Mesodermal cell (in vitro differentiated cells): ENCODE results near the gene L3MBTL4.
A peak's percentile ranks its signal among the peaks of the same experiment; 100 is the strongest.

Source experiments
- H3K27ac ChIP-seq: 2 replicates; pipeline ENCODE4 v1.7.0; 2013; ENCODE audit warnings: mild to moderate bottlenecking, low read depth, low read length, moderate library complexity; ENCODE audit not compliant: severe bottlenecking
- H3K36me3 ChIP-seq: 2 replicates; pipeline ENCODE4 v1.7.1; 2013; ENCODE audit warnings: mild to moderate bottlenecking, low read length, moderate library complexity; ENCODE audit not compliant: control insufficient read depth, insufficient read depth
- H3K4me1 ChIP-seq: one replicate; pipeline ENCODE4 v1.7.1; 2013; ENCODE audit warnings: mild to moderate bottlenecking, low read length; ENCODE audit not compliant: insufficient read depth, control insufficient read depth, poor library complexity, severe bottlenecking
- H3K4me3 ChIP-seq: 2 replicates; pipeline ENCODE4 v1.7.0; 2013; ENCODE audit warnings: low read length, control low read depth, mild to moderate bottlenecking; ENCODE audit not compliant: insufficient read depth, poor library complexity, severe bottlenecking; ENCODE audit errors: extremely low read depth
- H3K9me3 ChIP-seq: 2 replicates; pipeline ENCODE4 v1.7.1; 2013; ENCODE audit warnings: mild to moderate bottlenecking, low read length, moderate library complexity; ENCODE audit not compliant: control insufficient read depth
- WGBS, 2 experiments: methylation state at CpG; one replicate each; pipeline ENCODE4 v1.1.5; 2013; ENCODE audit warnings: missing lambda C conversion rate in 2 of 2; ENCODE audit not compliant: insufficient coverage in 2 of 2; 5-methylcytosine and 5-hydroxymethylcytosine counted together

The L3MBTL4 gene

DNA sequence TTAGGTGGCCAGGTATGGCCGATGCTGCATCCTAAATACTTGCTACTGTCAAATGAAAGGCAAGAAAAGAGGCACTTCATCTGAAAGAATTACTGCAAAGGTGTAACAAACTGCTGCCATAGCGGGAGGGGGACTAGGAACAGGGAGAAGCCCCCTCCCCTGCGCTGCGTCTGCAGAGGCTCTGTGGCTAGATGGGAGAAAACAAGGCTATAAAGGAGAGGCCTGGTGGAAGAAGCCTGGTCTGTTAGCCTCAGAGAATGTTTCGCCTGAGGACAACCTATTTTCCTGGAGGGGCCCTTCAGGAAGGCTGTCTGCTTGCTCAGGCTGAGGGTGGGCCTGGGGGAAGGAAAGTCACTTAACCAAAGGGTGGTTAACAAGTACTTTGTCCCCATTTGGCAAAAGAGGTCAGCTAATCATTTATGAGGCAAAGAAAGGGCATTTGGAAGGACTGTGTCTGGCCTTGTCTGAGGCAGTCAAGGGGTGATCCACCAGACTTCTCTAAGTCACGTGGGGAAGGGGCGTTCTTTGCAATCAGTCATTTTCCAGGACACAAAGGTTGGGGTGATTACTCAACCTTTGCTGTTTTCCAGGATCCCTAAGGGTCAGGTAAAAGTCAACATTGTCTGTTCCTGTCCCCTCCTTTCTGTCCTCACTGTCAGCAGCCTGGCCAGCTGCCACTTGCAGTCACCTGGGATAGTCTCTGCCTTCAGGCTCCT lies 416.4 kb downstream of the L3MBTL4 start:
- Histone ChIP-seq H3K27ac (no peak overlapping the region), H3K36me3 (no peaks in the 10 kb centered on the region), H3K4me1 (no peaks in the 10 kb centered on the region), H3K9me3 (peaks cover 7% of the 10 kb centered on the region), H3K4me3 (no peak overlapping the region)
- WGBS, 2 experiments, result 77 to 79% methylated on average over 7 of the region's 7 CpGs

DNA sequence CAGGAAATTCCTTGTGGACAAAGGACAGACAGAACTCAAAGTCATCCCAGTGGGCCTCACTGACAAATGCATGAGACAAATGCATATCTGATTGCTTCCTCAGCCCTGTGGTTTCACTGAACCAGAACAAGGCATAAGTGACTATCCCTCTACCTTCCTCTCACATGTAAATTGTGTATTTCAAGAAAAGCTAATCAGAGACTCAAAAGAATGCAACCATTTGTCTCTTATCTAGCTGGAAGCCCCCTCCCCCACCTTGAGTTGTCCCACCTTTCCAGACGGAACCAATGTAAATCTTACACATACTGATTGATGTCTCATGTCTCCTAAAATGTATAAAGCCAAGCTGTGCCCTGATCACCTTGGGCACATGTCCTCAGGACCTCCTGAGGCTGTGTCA lies 417.4 kb downstream of the L3MBTL4 start:
- no peaks in the 10 kb centered on the region for H3K36me3 ChIP-seq
- H3K4me3 ChIP-seq, result no peak overlapping the region
- H3K4me1 ChIP-seq, result no peaks in the 10 kb centered on the region
- H3K9me3 ChIP-seq, result peaks cover 7% of the 10 kb centered on the region
- H3K27ac ChIP-seq, result no peak overlapping the region
- WGBS, 2 experiments, result 40 to 64% methylated on average over 1 of the region's 1 CpG

DNA sequence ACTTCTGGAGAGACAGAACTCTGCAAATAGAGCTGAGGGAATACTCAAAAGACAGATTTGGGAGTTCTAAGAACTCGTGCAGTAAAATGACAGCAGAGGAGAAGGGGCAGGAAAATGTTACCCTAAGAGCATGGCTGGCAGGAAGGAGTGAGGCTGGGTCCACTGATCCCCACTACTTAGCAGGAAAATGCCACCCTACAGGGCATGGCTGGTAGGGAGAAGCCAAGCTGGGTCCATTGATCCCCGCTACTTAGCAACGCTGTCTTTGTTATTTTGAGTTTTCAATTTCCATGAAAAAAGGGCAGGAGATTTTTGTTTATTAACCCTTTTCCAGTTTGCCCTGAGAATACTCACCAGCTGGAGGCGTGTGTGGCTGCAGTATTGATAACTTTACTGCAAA lies 419.1 kb downstream of the L3MBTL4 start:
- Histone ChIP-seq H3K9me3 (peaks cover 7% of the 10 kb centered on the region), H3K27ac (no peak overlapping the region), H3K4me1 (no peaks in the 10 kb centered on the region), H3K4me3 (no peak overlapping the region), H3K36me3 (no peaks in the 10 kb centered on the region)
- WGBS, 2 experiments, result 40 to 71% methylated on average over 1 to 2 of the region's 4 CpGs

DNA sequence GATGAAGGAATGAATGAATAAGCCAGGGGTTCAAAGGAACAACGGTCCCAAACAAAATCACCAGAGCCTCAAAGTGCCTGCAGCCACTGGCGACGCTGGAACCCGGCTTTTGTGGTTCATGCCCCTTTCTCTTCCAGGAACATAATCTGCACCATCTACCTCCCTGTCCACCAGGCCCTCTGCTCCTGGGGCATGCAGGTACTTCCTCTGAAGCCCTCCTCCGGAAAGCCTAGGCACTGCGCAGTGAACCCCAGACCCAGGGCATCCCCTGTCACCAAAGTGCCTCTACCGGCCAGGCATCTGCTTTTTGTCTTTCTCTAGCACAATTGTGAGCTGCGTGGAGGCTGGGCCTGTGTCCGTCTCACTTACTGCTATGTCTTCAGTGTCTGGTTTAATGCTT lies 420.8 kb downstream of the L3MBTL4 start:
- Histone ChIP-seq H3K4me3 (no peak overlapping the region), H3K4me1 (no peaks in the 10 kb centered on the region), H3K9me3 (no peaks in the 10 kb centered on the region), H3K36me3 (no peaks in the 10 kb centered on the region), H3K27ac (no peak overlapping the region)
- 89 to 98% methylated on average over 8 to 9 of the region's 9 CpGs for WGBS, 2 experiments

DNA sequence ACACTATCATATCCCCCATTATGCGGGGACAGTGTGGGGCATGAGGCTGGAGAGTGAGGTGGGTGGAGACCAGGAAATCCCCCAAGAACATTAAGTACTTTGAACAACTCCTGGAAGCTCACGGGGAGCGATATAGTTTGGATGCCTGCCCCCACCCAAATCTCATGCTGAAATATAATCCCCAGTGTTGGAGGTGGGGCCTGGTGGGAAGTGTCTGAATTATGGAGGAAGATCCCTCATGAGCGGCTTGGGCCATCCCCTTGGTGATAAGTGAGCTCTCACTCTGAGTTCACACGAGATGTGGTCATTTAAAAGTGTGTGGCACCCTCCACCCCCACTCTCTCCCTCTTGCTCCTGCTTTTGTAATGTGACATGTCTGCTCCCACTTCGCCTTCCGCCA lies 422.3 kb downstream of the L3MBTL4 start:
- no peak overlapping the region for H3K4me3 ChIP-seq
- 87 to 100% methylated on average over 3 of the region's 7 CpGs for WGBS, 2 experiments
- H3K9me3 ChIP-seq, result no peaks in the 10 kb centered on the region
- no peaks in the 10 kb centered on the region for H3K36me3 ChIP-seq
- no peak overlapping the region for H3K27ac ChIP-seq
- H3K4me1 ChIP-seq, result no peaks in the 10 kb centered on the region

DNA sequence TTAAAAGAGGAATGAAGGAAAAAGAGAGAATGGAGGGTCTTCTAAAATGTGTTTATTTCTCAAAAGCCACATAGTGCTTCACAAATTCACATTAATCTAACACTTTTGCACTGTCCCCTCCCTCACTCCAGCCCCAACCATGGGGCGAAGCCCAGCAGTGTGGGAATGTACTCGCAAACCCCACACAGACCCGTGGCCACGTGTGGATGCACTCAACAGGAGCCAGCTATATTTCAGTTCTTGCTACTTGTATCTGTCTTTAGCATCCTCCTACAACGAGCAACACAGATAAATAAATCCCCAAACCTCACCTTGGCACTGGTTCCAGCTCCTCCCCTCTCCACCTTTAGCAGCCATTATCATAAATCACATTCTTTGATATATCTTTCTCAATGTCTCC lies 427.5 kb downstream of the L3MBTL4 start:
- H3K4me3 ChIP-seq, result no peak overlapping the region
- no peak overlapping the region for H3K27ac ChIP-seq
- no peaks in the 10 kb centered on the region for H3K9me3 ChIP-seq
- H3K4me1 ChIP-seq, result peaks cover 8% of the 10 kb centered on the region
- 91 to 94% methylated on average over 4 to 5 of the region's 5 CpGs for WGBS, 2 experiments
- no peaks in the 10 kb centered on the region for H3K36me3 ChIP-seq

DNA sequence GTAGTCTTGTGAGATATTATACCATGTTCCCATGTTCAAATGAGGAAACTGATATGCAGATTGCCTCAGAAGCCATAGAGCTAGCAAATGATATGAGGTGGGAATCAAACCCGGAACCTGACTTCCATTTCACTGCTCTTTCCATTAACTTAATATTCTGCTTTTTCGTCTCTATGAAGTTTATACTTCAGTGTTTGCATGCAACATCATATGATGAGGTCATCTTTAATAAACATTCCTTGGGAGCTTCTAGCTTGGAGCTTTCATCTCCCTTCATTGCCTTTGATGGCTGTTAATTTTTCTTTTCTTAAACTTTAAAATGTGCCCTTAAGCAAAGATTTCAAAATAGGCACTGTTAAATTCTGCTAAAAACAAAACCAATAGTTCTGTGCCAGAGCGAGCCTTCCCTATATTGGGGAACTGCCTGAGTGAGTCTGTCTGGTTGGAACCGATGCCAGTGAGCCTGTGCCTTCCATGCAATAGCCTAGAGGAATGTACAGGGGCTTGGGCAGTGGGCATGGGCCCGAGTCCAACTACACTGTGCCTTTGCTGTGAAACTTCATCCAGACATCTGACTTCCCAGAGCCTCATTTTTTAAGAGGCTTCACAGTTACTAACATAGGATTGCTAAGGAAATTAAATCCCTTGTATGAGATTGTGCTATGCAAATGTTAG lies 428.3 kb downstream of the L3MBTL4 start:
- Histone ChIP-seq H3K4me3 (no peak overlapping the region), H3K9me3 (no peaks in the 10 kb centered on the region), H3K36me3 (no peaks in the 10 kb centered on the region), H3K4me1 (peaks cover 8% of the 10 kb centered on the region), H3K27ac (no peak overlapping the region)
- 86 to 88% methylated on average over 4 to 5 of the region's 5 CpGs for whole genome bisulfite sequencing, 2 experiments

DNA sequence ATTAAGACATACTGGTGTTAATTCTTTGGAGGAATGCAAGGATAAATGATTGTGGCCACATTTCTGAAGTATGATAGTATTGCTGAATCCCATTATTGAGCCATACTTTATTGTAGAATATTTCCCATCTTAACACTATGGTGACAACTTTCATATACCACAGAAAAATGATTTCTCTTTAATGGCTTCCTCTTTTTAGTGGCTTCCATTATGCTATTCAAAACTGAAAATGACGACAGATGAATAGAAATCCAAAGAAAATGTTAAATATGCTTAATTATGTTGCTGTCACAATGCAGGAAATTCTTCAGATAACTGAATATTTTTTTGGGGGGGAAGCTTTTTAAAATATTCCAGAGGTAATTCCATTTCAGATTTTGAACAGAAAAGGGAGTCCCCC lies 430.5 kb downstream of the L3MBTL4 start:
- H3K4me1 ChIP-seq, result peaks cover 8% of the 10 kb centered on the region
- H3K36me3 ChIP-seq, result no peaks in the 10 kb centered on the region
- H3K4me3 ChIP-seq, result no peak overlapping the region
- no peaks in the 10 kb centered on the region for H3K9me3 ChIP-seq
- WGBS, 2 experiments, result 100% methylated on average over 1 of the region's 1 CpG
- no peak overlapping the region for H3K27ac ChIP-seq

DNA sequence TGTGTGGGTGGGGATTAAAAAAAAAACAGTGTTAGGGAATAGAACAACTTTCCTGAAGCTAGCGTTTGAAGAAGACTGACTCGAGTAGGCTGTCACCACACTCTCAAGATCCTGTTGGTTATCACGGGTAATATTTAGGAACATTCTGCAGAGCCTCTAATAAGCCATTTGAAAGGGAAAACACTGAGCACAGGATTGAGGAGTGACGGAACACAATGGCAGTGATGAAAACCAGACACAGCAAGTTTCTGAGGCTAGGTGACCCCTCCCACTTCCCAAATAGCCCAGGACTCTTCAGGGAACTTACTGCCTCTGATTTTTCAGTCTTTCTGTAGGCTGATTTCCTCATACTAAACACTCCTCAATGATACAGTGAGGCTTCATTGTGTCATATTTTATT lies 431.2 kb downstream of the L3MBTL4 start:
- H3K27ac ChIP-seq, result peak overlapping the region; percentile 54
- no peaks in the 10 kb centered on the region for H3K36me3 ChIP-seq
- WGBS, 2 experiments, result 43 to 52% methylated on average over 4 of the region's 4 CpGs
- no peaks in the 10 kb centered on the region for H3K9me3 ChIP-seq
- H3K4me3 ChIP-seq, result no peak overlapping the region
- peaks cover 8% of the 10 kb centered on the region for H3K4me1 ChIP-seq

DNA sequence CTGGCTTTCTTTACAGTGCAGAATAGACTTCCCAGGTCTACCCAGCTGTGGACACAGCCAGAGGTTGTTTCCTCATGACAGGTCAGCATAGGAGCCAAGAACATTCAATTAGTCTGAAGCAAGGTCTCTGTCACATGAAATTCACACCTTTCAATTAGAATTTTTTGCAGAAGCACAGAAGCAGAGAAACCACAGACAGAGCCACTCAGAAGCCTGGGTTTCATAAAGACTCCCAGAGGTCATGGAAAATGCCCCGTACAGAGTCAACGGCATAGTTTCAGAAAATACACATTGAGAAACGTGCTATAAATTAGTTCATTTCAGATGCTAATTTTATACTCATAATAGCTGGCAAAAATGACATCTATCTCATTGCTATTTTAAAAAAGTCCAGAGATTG lies 432.4 kb downstream of the L3MBTL4 start:
- 100% methylated on average over 2 to 3 of the region's 3 CpGs for WGBS, 2 experiments
- H3K9me3 ChIP-seq, result no peaks in the 10 kb centered on the region
- H3K27ac ChIP-seq, result no peak overlapping the region
- H3K4me3 ChIP-seq, result no peak overlapping the region
- H3K4me1 ChIP-seq, result peaks cover 8% of the 10 kb centered on the region
- H3K36me3 ChIP-seq, result no peaks in the 10 kb centered on the region

DNA sequence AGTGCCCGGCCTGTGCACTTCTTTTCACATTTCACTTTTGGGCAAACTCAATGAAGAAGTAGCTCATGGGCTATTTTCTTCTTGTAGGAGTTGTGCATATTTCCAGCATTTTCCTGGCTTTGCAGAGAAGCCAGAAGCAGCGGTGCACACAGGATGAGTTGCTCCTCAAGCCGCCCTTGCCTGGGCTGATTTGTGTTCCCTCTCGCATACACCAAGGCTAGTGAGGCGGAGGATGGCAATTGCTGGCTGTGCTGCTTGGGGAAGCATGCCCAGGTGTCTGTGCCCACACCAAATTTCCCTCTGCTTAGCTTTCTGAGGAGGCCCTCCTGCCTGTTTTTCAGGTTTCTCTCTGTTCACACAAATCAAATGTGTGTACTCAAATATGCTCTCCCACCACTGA lies 434.0 kb downstream of the L3MBTL4 start:
- 92 to 97% methylated on average over 5 of the region's 5 CpGs for WGBS, 2 experiments
- peaks cover 8% of the 10 kb centered on the region for H3K4me1 ChIP-seq
- no peaks in the 10 kb centered on the region for H3K9me3 ChIP-seq
- no peak overlapping the region for H3K4me3 ChIP-seq
- H3K27ac ChIP-seq, result no peak overlapping the region
- H3K36me3 ChIP-seq, result no peaks in the 10 kb centered on the region
